Prostate gland (tissue), 2 donors: Measurements from ENCODE around the gene CBFA2T2.

Experiments
- CTCF ChIP-seq, 4 experiments: fragments of 200-600 bp in 2 of 4; fragments of 450-650 bp in 2 of 4; sonication (generic) in 2 of 4; IDR thresholded peaks; 1 replicate in 3 of 4; 2 replicates in 1 of 4; pipeline ENCODE4 v1.5.1; 2016 to 2019; ENCODE audit warnings: antibody characterized with exemption in 4 of 4, mild to moderate bottlenecking in 2 of 4, moderate library complexity in 2 of 4
- POLR2A ChIP-seq: fragments of 450-650 bp; IDR thresholded peaks from one replicate; pipeline ENCODE4 v1.6.1; 2016; ENCODE audit warnings: antibody characterized with exemption, mild to moderate bottlenecking

DNA sequence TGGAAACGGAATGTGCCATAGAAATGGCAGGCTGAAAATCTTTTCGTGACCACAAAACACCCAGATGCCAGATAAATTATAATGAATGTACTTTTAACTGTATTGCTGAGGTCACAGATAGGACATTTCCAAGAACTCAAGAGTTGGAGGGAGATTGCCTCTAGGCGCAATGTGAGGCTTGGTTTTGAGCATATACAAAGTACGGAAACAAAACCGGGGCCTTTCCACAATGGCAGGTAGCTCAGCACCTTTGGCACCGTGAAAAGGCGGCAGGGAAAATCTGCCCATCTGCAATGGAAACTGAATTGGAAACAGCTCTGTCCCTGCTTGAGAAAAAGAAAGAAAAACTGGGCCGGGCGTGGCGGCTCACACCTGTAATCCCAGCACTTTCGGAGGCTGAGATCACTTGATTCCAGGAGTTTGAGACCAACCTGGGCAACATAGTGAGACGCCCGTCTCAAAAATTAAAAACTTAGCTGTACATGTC, 161.7 kb downstream of the CBFA2T2 start:
- TF ChIP-seq CTCF (IDR thresholded peaks at IDR 0.05) (no peak), POLR2A (no peak)
